GM19328 (cell line): ENCODE results near the gene SEPTIN7.
A peak's percentile ranks its signal among the peaks of the same experiment; 100 is the strongest.
"Not testable (repeated sequence)": the region's sequence is repeated elsewhere in the genome, so short reads cannot be mapped to it uniquely, and the experiment has no call there.

Source experiments
- ATAC-seq: cut with Tn5 transposase; IDR thresholded peaks from one replicate; pipeline ENCODE4 v1.9.1; 2021; ENCODE audit warnings: mild to moderate bottlenecking, moderate library complexity; ENCODE audit not compliant: unreplicated experiment

SEPTIN7 gene

GRCh38 chr7:35800718-35801391 lies at the start of gene SEPTIN7:
Gene SEPTIN7, plus strand, starts transcription at chr7:35801057. Its CDS starts 153 bp downstream, at chr7:35801210.
- ATAC-seq: peak; percentile 74

DNA sequence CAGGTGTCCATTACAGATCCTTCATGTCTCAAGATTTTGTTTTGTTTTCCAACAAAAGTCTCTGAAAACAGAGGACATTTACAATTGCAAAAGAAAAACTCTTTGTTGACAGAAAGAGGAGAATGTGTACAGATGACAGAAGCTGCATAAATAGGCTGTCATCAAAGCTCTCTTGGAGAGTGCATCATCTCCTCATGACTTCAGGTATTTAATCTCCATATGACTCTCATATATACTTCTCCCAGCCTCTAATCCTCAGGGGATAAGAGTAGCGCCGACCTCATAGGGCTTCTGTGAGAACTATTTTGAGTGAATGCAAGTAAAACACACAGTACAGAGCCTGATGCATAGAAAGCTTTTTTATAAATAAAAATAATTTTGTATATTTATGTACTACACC lies 48.1 kb upstream of the SEPTIN7 start:
- ATAC-seq: no peak

DNA sequence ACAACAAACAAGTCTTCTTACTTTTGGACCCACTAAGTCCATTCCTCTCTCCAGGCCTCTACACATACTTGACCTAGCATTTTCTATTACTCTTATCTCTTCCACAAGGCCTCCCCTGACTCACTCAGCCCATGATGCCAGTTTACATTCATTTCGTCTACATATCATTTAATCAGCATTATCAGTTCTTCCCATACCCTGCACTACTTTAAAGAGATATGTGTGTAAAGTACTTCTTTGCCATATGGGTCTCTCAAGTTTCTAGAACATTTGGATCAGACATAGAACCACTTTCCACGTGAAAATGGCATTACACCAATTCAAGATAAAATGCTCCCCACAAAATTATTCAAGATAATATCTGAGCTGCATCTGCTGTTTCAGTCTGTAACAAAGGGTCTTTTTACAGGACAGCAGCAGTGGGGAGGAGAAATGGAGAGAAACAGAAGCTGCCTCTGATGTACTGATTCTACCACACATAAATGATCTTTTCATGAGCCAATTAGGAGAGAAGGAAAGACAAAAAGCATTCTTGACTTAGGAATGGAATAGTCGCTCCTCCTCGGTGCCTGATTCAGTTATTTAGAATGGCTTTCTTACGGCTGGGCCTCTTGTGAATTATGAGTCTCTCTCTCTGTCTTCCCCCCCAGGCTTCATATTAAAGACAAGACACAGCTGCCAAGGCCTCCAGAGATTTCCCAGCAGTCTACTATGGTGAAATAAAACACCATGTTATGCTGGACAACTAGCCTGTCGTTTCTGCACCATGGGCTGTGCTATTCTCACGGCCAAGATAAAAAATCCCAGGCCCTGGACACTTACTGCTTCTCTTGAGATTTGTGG lies 46.9 kb upstream of the SEPTIN7 start:
- ATAC-seq: no peak

DNA sequence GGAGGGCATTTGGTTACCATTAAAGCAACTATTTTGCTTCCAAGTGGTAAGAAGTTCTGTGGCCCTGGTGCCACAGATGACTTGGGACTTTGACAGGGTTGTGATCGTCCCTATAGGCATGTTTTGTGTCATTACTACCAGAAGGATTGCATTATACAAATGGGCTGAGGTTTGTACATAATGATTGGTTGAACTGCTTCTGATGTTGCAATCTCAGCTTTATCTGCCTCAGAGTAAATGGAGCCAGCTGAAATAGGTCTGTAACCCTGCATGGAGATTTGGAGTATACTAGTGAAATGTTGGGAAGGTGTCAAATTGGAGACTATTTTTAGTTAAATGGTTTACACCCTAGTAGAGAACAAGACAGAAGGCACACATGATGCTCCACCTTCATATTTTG lies 46.1 kb upstream of the SEPTIN7 start:
- ATAC-seq: no peak

- no peak for ATAC-seq
Measured at GRCh38 chr7:35755711-35756110, 45.1 kb upstream of the SEPTIN7 start.

GRCh38 chr7:35756453-35756852 lies 44.4 kb upstream of the SEPTIN7 start:
- ATAC-seq: not testable (repeated sequence)

DNA sequence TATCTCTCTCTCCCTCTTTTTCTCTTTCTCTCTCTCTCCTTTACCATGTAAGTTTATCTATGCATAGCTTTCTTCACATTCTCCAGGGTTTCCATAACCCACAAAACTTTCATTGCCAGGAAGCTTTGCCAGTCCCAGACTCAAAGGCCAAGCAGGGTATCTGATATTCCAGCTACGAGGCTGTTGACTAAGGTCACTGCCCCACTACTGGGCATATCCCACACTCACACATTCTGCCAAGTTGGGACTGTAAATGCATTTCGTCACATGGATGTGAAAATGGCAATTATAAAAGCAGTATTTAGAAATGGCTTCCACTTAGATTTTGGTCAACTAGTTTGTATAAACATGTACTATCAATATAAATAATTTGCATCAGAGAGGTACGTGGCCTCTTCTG lies 43.3 kb upstream of the SEPTIN7 start:
- no peak for ATAC-seq

DNA sequence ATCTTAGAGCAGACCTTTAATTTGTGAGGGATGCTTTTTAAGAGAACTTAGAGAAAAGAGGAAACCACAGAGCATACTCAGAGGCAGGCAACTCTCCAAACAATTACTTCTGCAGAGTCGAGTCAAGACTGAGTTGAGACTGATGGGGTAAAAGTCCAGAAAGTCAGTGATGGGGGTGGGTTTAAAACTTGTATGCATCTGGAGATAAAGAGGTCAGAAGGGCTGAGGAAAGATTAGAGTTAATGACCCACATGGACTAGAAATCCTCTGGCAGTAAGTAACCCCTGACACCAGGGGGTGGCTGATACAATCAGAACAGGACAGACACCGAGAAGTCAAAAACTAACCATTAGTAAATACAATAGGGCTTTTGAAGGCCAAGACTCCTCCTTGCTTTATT lies 42.4 kb upstream of the SEPTIN7 start:
- no peak for ATAC-seq

GRCh38 chr7:35760143-35760745 lies 40.6 kb upstream of the SEPTIN7 start:
- no peak for ATAC-seq

GRCh38 chr7:35761871-35762677 lies 38.8 kb upstream of the SEPTIN7 start:
- no peak for ATAC-seq

DNA sequence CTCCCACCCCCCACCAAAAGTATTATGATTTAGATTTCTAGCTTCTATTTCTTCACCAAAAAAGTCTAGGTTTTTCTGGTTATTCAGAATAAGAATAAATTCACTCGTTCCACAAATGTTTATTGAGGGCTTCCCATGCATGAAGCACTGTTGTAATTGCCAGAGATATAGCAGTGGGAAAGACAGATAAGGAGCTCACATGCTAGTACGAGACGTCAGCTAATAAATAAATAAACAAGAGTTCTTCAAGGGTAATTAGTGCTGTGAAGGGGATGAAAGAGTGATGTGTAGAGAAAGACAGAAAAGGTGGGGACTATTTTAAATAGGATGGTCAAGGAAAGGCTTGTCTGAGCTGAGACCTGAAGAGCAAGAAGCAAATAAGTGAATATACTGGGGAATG lies 38.1 kb upstream of the SEPTIN7 start:
- no peak for ATAC-seq

DNA sequence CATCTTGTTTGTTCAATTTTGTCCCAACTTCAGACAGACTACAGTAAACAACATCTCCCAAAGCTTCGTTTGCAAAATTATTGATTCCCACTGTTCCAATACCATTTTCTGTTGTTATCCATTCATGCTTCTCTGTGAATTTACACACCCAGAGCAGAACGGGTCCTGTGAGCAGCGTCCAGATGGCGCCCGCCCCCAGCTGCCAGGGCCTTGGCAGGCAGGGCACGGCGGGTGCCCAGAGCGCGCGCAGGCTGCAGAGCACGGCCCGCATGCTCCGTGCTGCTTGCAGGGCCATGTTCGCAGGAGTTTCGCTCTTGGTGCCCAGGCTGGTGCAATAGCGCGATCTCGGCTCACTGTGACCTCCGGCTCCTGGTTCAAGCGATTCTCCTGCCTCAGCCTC lies 32.5 kb upstream of the SEPTIN7 start:
- no peak for ATAC-seq

DNA sequence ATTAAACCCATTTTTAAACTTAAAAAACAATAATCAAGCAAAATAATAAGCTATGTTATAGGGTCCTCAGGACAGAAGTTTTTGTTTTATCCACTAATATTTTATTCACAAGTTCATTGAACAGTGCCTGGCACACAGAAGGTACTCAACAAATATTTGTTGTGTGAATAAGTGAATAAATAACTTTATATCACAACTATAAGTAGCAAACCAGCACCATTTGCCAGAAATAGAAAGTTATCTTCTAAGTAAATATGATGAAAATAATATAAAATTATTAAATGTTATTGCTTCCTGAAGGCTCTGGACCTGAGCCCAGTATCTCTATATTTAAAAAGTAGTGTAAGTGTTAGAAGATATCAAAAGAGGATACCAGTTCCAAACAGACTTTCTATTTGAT lies 29.1 kb upstream of the SEPTIN7 start:
- no peak for ATAC-seq

GRCh38 chr7:35773994-35774393 lies 26.9 kb upstream of the SEPTIN7 start:
- ATAC-seq: no peak

DNA sequence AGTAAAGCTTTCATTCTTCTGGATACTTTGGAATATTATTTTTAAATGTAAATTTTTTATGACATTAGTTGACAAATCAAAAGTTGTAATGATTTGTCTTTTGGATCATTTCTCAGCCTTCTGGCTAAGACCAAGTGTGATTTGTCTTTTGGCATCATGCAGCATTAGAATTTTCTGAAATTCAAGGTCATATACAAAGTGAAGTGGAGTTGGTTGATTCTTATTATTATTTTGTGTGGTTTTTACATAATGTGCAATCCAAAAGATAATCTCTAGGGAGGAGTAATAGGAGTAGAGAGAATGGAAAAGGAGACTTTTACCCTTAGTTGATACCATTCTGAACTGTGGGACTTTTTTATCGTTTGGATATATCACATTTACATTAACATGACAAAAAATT lies 24.2 kb upstream of the SEPTIN7 start:
- no peak for ATAC-seq

- no peak for ATAC-seq
Measured at GRCh38 chr7:35777121-35777520, 23.7 kb upstream of the SEPTIN7 start.

DNA sequence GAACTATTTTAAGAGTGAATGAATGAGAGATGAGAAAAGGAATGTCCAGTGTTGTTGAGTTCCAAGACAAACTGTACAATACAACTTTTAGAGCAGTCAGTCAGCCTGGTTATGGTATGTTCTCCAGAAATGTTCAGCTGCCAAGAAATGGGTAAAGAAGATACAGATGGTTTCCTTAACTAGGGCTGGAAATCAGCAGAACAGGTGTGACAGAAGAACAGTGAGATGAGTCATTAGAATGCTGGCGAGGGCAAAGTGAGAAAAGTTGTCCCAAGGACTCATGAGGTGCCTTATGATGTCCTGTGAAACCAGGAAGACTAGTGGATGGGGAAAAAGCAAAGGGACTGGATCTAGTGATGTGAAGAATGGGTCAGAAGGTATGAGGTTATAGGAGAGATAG lies 20.8 kb upstream of the SEPTIN7 start:
- ATAC-seq: no peak

- ATAC-seq: no peak
Measured at GRCh38 chr7:35781200-35781701, 19.6 kb upstream of the SEPTIN7 start.

DNA sequence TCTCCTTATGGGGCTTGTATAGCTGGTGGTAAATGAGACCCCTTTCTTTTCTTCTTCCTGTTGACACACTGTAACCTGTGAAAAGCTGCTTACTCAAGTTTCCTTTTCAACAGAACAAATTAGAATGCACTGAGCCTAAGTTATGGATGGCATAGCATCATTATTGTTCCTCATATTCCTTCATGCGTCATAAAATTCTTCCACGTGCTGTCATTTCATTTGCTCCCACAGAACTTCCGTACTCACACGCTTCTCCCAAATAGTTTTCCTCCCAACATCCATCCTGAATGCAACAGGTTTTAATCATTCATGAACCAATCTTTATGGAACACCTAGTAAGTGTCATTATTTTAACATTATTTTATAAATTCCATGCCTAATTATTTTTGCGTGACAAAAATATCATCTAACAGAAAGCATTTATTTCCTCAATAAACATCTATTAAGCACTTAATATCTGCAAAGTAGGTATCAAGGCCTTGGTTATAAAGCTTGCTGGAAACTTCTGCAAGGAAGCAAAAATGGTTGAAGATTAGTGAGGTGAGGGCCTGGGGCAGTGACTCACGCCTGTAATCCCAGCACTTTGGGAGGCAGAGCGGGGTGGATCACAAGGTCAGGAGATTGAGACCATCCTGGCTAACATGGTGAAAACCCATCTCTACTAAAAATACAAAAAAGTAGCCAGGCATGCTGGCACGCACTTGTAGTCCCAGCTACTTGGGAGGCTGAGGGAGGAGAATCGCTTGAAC lies 18.9 kb upstream of the SEPTIN7 start:
- no peak for ATAC-seq

DNA sequence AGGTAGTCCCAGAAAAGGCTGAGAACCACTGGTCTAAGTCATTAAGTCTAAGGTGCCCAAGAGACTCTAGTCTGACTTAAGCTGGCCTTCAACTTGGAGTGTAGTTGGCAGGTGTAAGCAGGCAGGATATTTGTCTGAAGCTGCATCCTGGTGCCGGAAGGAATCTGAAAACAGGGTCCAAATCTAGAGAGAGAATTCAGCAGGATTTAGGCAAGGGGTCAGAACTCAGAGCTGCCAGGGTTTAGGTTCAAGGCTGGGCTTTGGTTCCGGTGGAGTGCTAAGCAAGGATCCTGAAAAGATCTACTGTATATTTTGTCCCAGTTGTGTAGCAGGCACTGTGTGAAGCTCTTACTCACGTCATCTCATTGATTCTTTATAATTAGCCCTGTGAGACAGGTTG lies 16.5 kb upstream of the SEPTIN7 start:
- no peak for ATAC-seq
